Activated naive CD4-positive, alpha-beta T cell treated with anti-CD3 and anti-CD28 coated beads, Interleukin-2, amount 50 U/mL, for 24 hours (primary cell): ENCODE results near the gene MLEC.
"Not testable (repeated sequence)": the region's sequence is repeated elsewhere in the genome, so short reads cannot be mapped to it uniquely, and the experiment has no call there.

Experiments
- H3K27ac Mint-ChIP-seq: one replicate; pipeline ENCODE4 v1.8.0; 2021; ENCODE audit warnings: mild to moderate bottlenecking, mixed read lengths
- H3K27me3 Mint-ChIP-seq: one replicate; pipeline ENCODE4 v1.8.0; 2021; ENCODE audit warnings: mixed read lengths
- H3K36me3 Mint-ChIP-seq: one replicate; pipeline ENCODE4 v1.8.0; 2021; ENCODE audit warnings: mixed read lengths
- H3K4me1 Mint-ChIP-seq: one replicate; pipeline ENCODE4 v1.8.0; 2021; ENCODE audit warnings: mixed read lengths
- H3K4me3 Mint-ChIP-seq: one replicate; pipeline ENCODE4 v1.8.0; 2021; ENCODE audit warnings: mild to moderate bottlenecking, mixed read lengths
- H3K9me3 Mint-ChIP-seq: one replicate; pipeline ENCODE4 v1.8.0; 2021; ENCODE audit warnings: mixed read lengths

The MLEC gene

GRCh38 chr12:120654656-120655055 lies 32.3 kb upstream of the MLEC start:
- no peaks in the 10 kb centered on the region for H3K4me1 Mint-ChIP-seq
- H3K4me3 Mint-ChIP-seq, result no peak overlapping the region
- no peak overlapping the region for H3K27ac Mint-ChIP-seq
- no peaks in the 10 kb centered on the region for H3K9me3 Mint-ChIP-seq
- H3K27me3 Mint-ChIP-seq, result peaks cover 5% of the 10 kb centered on the region
- no peaks in the 10 kb centered on the region for H3K36me3 Mint-ChIP-seq

- no peak overlapping the region for H3K27ac Mint-ChIP-seq
- H3K4me3 Mint-ChIP-seq, result no peak overlapping the region
- H3K27me3 Mint-ChIP-seq, result peaks cover 2% of the 10 kb centered on the region
- no peaks in the 10 kb centered on the region for H3K9me3 Mint-ChIP-seq
- no peaks in the 10 kb centered on the region for H3K4me1 Mint-ChIP-seq
- H3K36me3 Mint-ChIP-seq, result no peaks in the 10 kb centered on the region
These were observed 30.9 kb upstream of the MLEC start for GRCh38 chr12:120656008-120656407.

GRCh38 chr12:120658286-120659150 lies 28.4 kb upstream of the MLEC start:
- Mint-ChIP-seq H3K9me3 (no peaks in the 10 kb centered on the region), H3K4me1 (no peaks in the 10 kb centered on the region), H3K27ac (no peak overlapping the region), H3K4me3 (no peak overlapping the region), H3K36me3 (no peaks in the 10 kb centered on the region), H3K27me3 (no peaks in the 10 kb centered on the region)

- H3K27ac Mint-ChIP-seq, result no peak overlapping the region
- H3K27me3 Mint-ChIP-seq, result no peaks in the 10 kb centered on the region
- no peaks in the 10 kb centered on the region for H3K9me3 Mint-ChIP-seq
- no peak overlapping the region for H3K4me3 Mint-ChIP-seq
- H3K4me1 Mint-ChIP-seq, result no peaks in the 10 kb centered on the region
- no peaks in the 10 kb centered on the region for H3K36me3 Mint-ChIP-seq
These were observed 27.8 kb upstream of the MLEC start for GRCh38 chr12:120659151-120659525.

GRCh38 chr12:120661432-120661831 lies 25.5 kb upstream of the MLEC start:
- H3K36me3 Mint-ChIP-seq, result no peaks in the 10 kb centered on the region
- no peaks in the 10 kb centered on the region for H3K9me3 Mint-ChIP-seq
- no peaks in the 10 kb centered on the region for H3K27me3 Mint-ChIP-seq
- H3K27ac Mint-ChIP-seq, result no peak overlapping the region
- no peaks in the 10 kb centered on the region for H3K4me1 Mint-ChIP-seq
- H3K4me3 Mint-ChIP-seq, result no peak overlapping the region

- Mint-ChIP-seq H3K4me3 (no peak overlapping the region), H3K27me3 (no peaks in the 10 kb centered on the region), H3K27ac (no peak overlapping the region), H3K9me3 (no peaks in the 10 kb centered on the region), H3K36me3 (no peaks in the 10 kb centered on the region), H3K4me1 (no peaks in the 10 kb centered on the region)
These were observed 24.1 kb upstream of the MLEC start for GRCh38 chr12:120662879-120663278.

- Mint-ChIP-seq H3K36me3 (no peaks in the 10 kb centered on the region), H3K4me3 (no peak overlapping the region)
These were observed 23.2 kb upstream of the MLEC start for GRCh38 chr12:120663741-120664140.

GRCh38 chr12:120666571-120667390 lies 20.2 kb upstream of the MLEC start:
- Mint-ChIP-seq H3K27me3 (no peaks in the 10 kb centered on the region), H3K9me3 (no peaks in the 10 kb centered on the region), H3K36me3 (no peaks in the 10 kb centered on the region), H3K4me1 (no peaks in the 10 kb centered on the region), H3K27ac (no peak overlapping the region), H3K4me3 (no peak overlapping the region)

More at GRCh38 chr12:120663741-120664140, 23.2 kb upstream of the MLEC start:
- Mint-ChIP-seq H3K27ac (no peak overlapping the region), H3K4me1 (no peaks in the 10 kb centered on the region), H3K27me3 (no peaks in the 10 kb centered on the region), H3K9me3 (no peaks in the 10 kb centered on the region)

- Mint-ChIP-seq H3K9me3 (no peaks in the 10 kb centered on the region), H3K27ac (no peak overlapping the region), H3K4me1 (no peaks in the 10 kb centered on the region), H3K27me3 (no peaks in the 10 kb centered on the region), H3K36me3 (no peaks in the 10 kb centered on the region), H3K4me3 (no peak overlapping the region)
These were observed 18.7 kb upstream of the MLEC start for GRCh38 chr12:120668091-120668867.

GRCh38 chr12:120668868-120669840 lies 17.8 kb upstream of the MLEC start:
- Mint-ChIP-seq H3K36me3 (no peaks in the 10 kb centered on the region), H3K4me1 (no peaks in the 10 kb centered on the region), H3K9me3 (no peaks in the 10 kb centered on the region), H3K27ac (no peak overlapping the region), H3K4me3 (no peak overlapping the region), H3K27me3 (no peaks in the 10 kb centered on the region)

- not testable (repeated sequence) for H3K27me3 Mint-ChIP-seq, H3K4me1 Mint-ChIP-seq, H3K4me3 Mint-ChIP-seq, H3K27ac Mint-ChIP-seq, H3K9me3 Mint-ChIP-seq, H3K36me3 Mint-ChIP-seq
These were observed 16.7 kb upstream of the MLEC start for GRCh38 chr12:120670237-120670636.

GRCh38 chr12:120670667-120671066 lies 16.3 kb upstream of the MLEC start:
- H3K9me3 Mint-ChIP-seq, result no peaks in the 10 kb centered on the region
- H3K27me3 Mint-ChIP-seq, result no peaks in the 10 kb centered on the region
- no peak overlapping the region for H3K27ac Mint-ChIP-seq
- no peak overlapping the region for H3K4me3 Mint-ChIP-seq
- no peaks in the 10 kb centered on the region for H3K36me3 Mint-ChIP-seq
- no peaks in the 10 kb centered on the region for H3K4me1 Mint-ChIP-seq

- no peak overlapping the region for H3K4me3 Mint-ChIP-seq
- no peak overlapping the region for H3K27ac Mint-ChIP-seq
- H3K27me3 Mint-ChIP-seq, result no peaks in the 10 kb centered on the region
- H3K36me3 Mint-ChIP-seq, result no peaks in the 10 kb centered on the region
- H3K4me1 Mint-ChIP-seq, result no peaks in the 10 kb centered on the region
- H3K9me3 Mint-ChIP-seq, result no peaks in the 10 kb centered on the region
These were observed 12.8 kb upstream of the MLEC start for GRCh38 chr12:120674097-120674636.

GRCh38 chr12:120677765-120678473 lies 9.0 kb upstream of the MLEC start:
- Mint-ChIP-seq H3K4me1 (no peaks in the 10 kb centered on the region), H3K4me3 (no peak overlapping the region), H3K9me3 (no peaks in the 10 kb centered on the region), H3K27ac (no peak overlapping the region), H3K27me3 (no peaks in the 10 kb centered on the region), H3K36me3 (no peaks in the 10 kb centered on the region)
